ENCODE measurements around the gene GRM4. TPM values are rescaled to one million over a fixed set of nuclear protein-coding genes. Genes with fewer than 3 reads are reported as not detected.

The GRM4 gene
- total and polyA plus RNA-seq, 9 of the 15 experiments (the other 6 are each of a cell fraction or from before 2014, with no cell fraction given) = 0.18 TPM; not detected in 8

DNA sequence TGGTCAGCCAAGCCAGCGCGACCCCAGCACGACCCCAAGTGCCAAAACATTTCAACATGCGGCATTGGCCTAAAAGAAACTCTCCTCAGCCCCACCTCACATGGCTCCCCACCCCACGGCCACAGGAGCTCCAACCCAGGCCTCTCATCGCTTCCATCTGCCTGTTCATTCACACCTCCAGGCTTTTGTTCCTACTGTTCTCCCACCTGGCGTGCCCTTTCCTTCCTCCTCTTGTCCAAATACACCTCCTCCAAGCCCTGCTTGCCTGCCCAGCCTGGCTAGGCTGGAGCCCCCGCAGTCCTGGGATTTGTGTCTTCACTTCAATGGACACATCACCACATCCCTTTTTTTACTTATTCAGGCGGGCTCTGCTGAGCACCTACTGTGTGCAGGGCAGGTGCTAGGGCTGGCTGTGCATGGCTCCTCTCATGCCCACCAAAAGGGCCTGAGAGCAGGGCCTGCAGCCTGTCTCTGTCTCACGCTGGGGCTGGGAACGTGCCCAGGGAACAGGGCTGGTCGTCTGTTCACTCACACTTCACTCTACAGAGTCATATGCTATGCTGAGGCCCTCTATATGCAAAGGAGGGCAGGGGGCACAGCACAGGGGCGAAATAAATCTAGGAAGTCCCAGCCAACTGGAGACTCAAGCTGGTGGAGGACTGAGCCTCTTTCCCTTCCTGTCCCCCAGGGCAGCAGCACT, 61.1 kb downstream of the GRM4 start:
- Histone ChIP-seq H3K36me3 (ENCODE audit: control insufficient read depth, insufficient read depth, low read length) (no peaks in the 10 kb centered on the region), H3K9me3 (replicated peaks; ENCODE audit: control insufficient read depth, insufficient read depth, low read depth, low read length) (no peaks in the 10 kb centered on the region), H3K27me3 (ENCODE audit: control insufficient read depth in 2 of 2, insufficient read depth in 2 of 2, low read length in 2 of 2) (peaks cover 18 to 78% of the 10 kb centered on the region in 2 experiments), H3K79me2 (ENCODE audit: control insufficient read depth, insufficient read depth, low read length) (no peaks in the 10 kb centered on the region), H3K4me1 (replicated peaks in 1 of 2; ENCODE audit: control insufficient read depth in 2 of 2, insufficient read depth in 2 of 2, low read length in 2 of 2) (peaks cover 0 to 3% of the 10 kb centered on the region in 2 experiments; a peak in 1 of 5 replicates), H2AFZ (ENCODE audit: low read depth, low read length) (no peak overlapping the region), H3K27ac (ENCODE audit: extremely low read depth, low read depth, low read length) (no peak overlapping the region), H4K20me1 (replicated peaks; ENCODE audit: control insufficient read depth, insufficient read depth, low read length) (peaks cover 38% of the 10 kb centered on the region), H3K4me3 (no peak overlapping the region), H3K9me1 (ENCODE audit: control insufficient read depth, insufficient read depth, low read length) (no peaks in the 10 kb centered on the region), H3K9ac (ENCODE audit: insufficient read depth in 1 of 2, low read depth in 2 of 2, low read length in 2 of 2) (no peak overlapping the region), H3K4me2 (ENCODE audit: insufficient read depth, low read length) (no peak overlapping the region)
- POLR2A ChIA-PET = interaction anchor here (1.3 kb wide), 1 partner anchor 14 kb away, joined by 5 read pairs; no protein-coding TSS in a partner anchor
- no TSS peak for BruUV-seq (replicated peaks)
- ATAC-seq = no peak
- CTCF ChIA-PET (ENCODE audit: low intra/inter-chr PET ratio) = no interaction called here
- TF ChIP-seq KLF6 (CRISPR knock-in tag; IDR thresholded peaks at IDR 0.05; ENCODE audit: borderline replicate concordance) (no peak), ATF1 (CRISPR knock-in tag; IDR thresholded peaks at IDR 0.05) (no peak), ATF1 (tag; IDR thresholded peaks at IDR 0.05) (no peak), NRF1 (conservative IDR thresholded peaks at IDR 0.05 in 1 of 2, IDR thresholded peaks at IDR 0.05 in 1 of 2) (no peak), HSF4 (CRISPR knock-in tag; IDR thresholded peaks at IDR 0.05; ENCODE audit: borderline replicate concordance) (no peak), ZKSCAN1 (IDR thresholded peaks at IDR 0.05; ENCODE audit: low read depth, low read length) (peak; percentile 46; the same call in 1 of the 2 replicates), NFE2 (IDR thresholded peaks at IDR 0.05; ENCODE audit: low read depth) (no peak)
- TF ChIP-seq, protein P1, sequence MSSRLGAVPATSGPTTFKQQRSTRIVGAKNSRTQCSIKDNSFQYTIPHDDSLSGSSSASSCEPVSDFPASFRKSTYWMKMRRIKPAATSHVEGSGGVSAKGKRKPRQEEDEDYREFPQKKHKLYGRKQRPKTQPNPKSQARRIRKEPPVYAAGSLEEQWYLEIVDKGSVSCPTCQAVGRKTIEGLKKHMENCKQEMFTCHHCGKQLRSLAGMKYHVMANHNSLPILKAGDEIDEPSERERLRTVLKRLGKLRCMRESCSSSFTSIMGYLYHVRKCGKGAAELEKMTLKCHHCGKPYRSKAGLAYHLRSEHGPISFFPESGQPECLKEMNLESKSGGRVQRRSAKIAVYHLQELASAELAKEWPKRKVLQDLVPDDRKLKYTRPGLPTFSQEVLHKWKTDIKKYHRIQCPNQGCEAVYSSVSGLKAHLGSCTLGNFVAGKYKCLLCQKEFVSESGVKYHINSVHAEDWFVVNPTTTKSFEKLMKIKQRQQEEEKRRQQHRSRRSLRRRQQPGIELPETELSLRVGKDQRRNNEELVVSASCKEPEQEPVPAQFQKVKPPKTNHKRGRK (tag; IDR thresholded peaks at IDR 0.05) = no peak
- in situ Hi-C loops (cut with MboI) (no loop called here), intact Hi-C loops (cut with micrococcal nuclease) (no loop called here)
- under 1% methylated on average over 13 of the region's 13 CpGs for WGBS (ENCODE audit: insufficient coverage, low coverage, missing lambda C conversion rate)
- DNase-seq (ENCODE audit: extremely low read depth in 1 of 4, low spot score in 3 of 4) = no peak
- no peak for FAIRE-seq
